Activated T-helper 17 cell treated with anti-CD3 and anti-CD28 coated beads, Interleukin-2, amount 50 U/mL, for 72 hours (primary cell): ENCODE measurements around the gene MINDY2. TPM values are rescaled to one million over a fixed set of nuclear protein-coding genes. Genes with fewer than 3 reads are reported as not detected.

ENCODE experiments used
- ATAC-seq: fragments of 150-1000 bp; cut with Tn5 transposase; replicated peaks from 2 replicates; pipeline ENCODE4 v1.10.0; 2021; ENCODE audit warnings: mild to moderate bottlenecking, moderate library complexity
- H3K27ac Mint-ChIP-seq: one replicate; pipeline ENCODE4 v1.8.0; 2022; ENCODE audit warnings: mixed read lengths
- H3K27me3 Mint-ChIP-seq: one replicate; pipeline ENCODE4 v1.8.0; 2022; ENCODE audit warnings: mixed read lengths
- H3K36me3 Mint-ChIP-seq: one replicate; pipeline ENCODE4 v1.8.0; 2022; ENCODE audit warnings: low read depth, mild to moderate bottlenecking, mixed read lengths
- H3K4me1 Mint-ChIP-seq: one replicate; pipeline ENCODE4 v1.8.0; 2022; ENCODE audit warnings: mixed read lengths
- H3K4me3 Mint-ChIP-seq: one replicate; pipeline ENCODE4 v1.8.0; 2022; ENCODE audit warnings: mild to moderate bottlenecking, mixed read lengths
- H3K9me3 Mint-ChIP-seq: one replicate; pipeline ENCODE4 v1.8.0; 2022; ENCODE audit warnings: mixed read lengths
- total RNA-seq, 2 donors: library from RNA; stranded (reverse); gene quantifications; one replicate each; pipeline ENCODE4 v1.2.3, GENCODE V29; 2022

The MINDY2 gene
- total RNA-seq, 2 donors from 2014 or later, result 17.2 to 33.0 TPM

DNA sequence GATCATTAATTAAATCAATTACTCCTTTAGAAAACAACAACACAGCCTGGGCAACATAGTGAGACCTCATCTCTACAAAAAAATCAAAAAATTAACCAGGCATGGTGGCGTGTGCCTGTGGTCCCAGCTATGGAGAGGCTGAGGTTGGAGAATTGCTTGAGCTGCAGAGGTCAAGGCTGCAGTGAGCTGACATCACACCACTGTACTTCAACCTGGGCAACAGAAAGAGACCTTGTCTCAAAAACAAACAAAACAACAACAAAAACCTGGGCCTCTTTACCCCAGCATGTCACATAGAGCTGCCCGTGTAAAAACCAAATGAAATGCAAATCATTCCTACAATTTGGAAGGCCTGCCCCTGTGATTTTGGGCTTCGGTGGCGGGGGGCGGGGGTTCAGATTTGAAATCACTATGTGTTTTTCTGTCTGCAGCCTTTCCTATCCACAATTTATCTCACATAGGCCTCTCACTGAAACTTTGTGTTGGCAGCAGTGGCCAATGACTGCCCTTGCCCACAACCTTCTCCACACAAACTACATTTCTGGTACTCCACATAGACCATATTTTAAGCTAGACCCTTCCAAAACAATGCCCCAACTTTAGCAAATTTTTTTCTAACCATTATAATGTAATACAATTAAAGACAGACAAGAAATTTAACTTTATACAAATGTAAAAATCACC is 28.1 kb upstream of the MINDY2 start:
- peaks cover 34% of the 10 kb centered on the region for H3K4me1 Mint-ChIP-seq
- H3K4me3 Mint-ChIP-seq, result no peak overlapping the region
- no peak overlapping the region for H3K27ac Mint-ChIP-seq
- H3K27me3 Mint-ChIP-seq, result no peaks in the 10 kb centered on the region
- peaks cover 3% of the 10 kb centered on the region for H3K36me3 Mint-ChIP-seq
- H3K9me3 Mint-ChIP-seq, result no peaks in the 10 kb centered on the region
- no peak for ATAC-seq

DNA sequence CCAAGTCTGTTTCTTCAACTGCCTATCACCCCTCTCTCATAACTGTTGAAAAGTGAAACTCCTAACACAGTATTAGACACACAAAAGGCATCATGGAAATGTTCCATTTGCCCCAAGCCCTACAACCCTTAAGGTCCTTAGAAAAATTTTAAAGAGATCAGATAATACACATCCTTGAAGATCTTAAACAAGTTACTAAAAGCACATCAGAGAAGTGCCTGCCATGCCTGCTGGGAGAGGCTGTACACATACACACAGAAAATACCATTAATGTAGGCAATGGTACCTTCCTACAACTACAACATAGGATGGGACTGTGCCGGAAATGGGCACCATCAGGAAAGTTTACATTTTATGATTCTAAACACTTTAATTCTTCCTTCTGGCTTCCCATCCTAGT is 24.9 kb upstream of the MINDY2 start:
- H3K9me3 Mint-ChIP-seq, result no peaks in the 10 kb centered on the region
- H3K4me1 Mint-ChIP-seq, result peaks cover 29% of the 10 kb centered on the region
- no peaks in the 10 kb centered on the region for H3K27me3 Mint-ChIP-seq
- H3K36me3 Mint-ChIP-seq, result peaks cover 12% of the 10 kb centered on the region
- no peak overlapping the region for H3K27ac Mint-ChIP-seq
- ATAC-seq, result no peak
- H3K4me3 Mint-ChIP-seq, result peak overlapping the region; percentile 46

DNA sequence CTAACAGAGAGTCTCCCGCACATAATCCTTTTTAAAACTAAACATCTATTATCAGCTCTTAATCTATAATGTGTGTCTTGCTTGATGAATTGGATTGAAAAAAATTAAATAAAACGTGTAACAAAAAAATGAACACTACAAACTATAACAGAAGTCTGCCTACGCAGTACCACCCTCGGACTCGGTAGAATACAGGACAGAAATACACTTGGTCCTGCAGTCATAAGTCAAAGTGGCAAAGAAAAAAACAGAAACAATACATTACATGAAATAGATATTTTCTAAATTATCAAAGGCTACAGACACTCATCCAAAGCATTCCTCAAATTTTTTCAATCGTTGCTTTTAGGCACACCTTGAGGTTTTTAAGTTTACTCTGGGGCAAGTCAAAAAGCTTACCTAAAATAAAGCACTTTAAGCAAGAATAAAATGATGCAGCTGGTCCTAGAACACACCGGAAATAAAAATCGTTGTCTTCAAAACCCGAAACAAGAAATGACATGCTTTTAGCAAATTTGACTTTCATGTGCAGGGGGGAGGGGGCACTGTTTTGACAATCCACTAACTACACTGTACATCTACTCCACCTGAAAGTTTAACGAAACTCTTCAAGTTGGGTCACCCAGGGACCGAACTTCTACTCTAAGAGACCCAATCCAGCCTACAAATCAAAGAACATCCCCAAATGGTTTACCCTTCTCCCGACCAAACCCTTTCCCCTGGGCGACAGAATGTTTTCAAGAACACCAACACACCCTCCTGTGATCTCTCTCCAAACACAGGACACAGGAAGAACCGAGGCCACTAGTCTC is 22.9 kb upstream of the MINDY2 start:
- Mint-ChIP-seq H3K27me3 (no peaks in the 10 kb centered on the region), H3K4me1 (peaks cover 22% of the 10 kb centered on the region), H3K4me3 (peak overlapping the region; percentile 97), H3K36me3 (peaks cover 12% of the 10 kb centered on the region), H3K9me3 (no peaks in the 10 kb centered on the region), H3K27ac (peak overlapping the region; percentile 93)
- peak; percentile 4 for ATAC-seq

DNA sequence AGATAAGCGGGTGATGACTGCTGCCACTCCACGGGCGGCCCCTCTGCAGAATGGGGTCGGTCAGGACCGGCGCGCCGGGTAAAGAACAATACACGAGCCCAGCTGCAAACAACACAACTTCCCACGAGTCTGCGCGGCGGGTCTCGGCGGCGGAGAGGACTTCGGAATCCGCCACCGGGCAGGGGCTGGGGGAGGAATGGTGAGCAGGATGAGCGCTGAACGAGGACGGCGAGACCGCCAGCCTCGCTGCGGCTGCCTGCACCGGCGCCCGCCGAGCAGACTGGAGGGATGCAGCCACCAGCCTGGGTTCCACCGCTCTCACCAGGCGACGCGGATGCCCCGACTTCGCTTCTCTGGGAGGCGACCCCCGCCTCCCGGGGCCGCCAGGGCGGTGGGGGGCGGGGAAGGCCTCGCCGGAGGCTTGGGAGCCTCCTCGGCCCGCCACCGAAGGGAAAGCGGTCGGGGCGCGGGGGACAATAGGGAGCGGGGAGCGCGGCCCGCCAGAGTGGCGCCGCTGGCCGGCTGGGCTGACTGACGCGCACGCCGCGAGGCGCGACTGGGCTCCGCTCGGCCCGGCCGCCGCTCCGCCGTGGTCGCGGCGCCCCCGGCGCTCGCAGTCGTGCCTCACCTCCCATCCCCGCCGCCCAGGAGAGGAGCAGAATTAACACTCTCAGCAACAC is 22.1 kb upstream of the MINDY2 start:
- Mint-ChIP-seq H3K4me3 (peak overlapping the region; percentile 97), H3K9me3 (no peaks in the 10 kb centered on the region), H3K36me3 (peaks cover 12% of the 10 kb centered on the region), H3K4me1 (peaks cover 22% of the 10 kb centered on the region), H3K27ac (peak overlapping the region; percentile 94), H3K27me3 (no peaks in the 10 kb centered on the region)
- peak; percentile 29 for ATAC-seq

DNA sequence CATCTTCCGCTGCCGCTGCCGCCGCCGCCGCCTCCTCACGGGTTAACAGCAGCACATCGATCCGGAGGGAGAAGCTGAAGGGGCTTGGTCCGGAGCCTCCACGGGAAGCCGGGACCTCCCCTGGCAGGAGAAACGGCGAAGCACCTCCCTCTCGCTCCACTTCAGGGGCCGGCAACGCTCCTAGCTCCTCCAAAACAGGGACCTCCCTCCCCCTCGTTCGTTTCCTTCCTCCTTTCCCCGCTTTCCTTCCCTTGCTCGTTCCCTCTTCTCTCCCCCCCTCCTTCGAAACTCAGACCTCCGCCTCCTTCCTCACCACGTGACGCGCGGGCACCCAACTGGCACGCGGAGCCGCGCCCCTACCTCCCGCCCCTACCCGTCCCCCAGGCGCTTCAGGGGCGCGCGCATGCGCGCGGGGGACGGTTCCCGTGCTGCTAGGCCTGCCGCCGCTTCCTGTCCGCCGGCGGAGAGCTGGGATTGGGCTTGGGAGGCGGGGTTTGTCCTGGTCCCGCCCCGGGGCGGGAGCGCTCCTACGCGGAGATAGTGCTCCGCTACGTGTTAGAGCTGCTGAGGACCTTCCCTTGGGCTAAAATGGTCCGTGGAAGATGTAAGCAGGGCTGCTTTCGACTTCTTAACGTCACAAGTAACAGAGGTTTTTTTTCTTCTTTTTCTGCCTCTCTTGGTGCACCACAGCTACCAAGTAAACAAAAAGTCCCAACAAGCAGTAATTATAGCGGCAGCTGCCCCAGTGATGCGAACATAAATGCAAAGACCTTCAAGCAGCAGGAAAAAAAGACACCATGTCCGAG is 21.4 kb upstream of the MINDY2 start, which contains the start of gene ADAM10:
TSS of gene ADAM10 (minus strand) at position 176 of the 806 bp plus-strand sequence. CDS start at position 3, 173 bp downstream.
- H3K4me1 Mint-ChIP-seq, result peaks cover 22% of the 10 kb centered on the region
- ATAC-seq, result peak; percentile 93
- H3K4me3 Mint-ChIP-seq, result peak within 1 kb of the TSS; percentile 97
- no peaks in the 10 kb centered on the region for H3K9me3 Mint-ChIP-seq
- H3K36me3 Mint-ChIP-seq, result peaks cover 12% of the 10 kb centered on the region
- H3K27ac Mint-ChIP-seq, result peak within 1 kb of the TSS; percentile 94
- no peaks in the 10 kb centered on the region for H3K27me3 Mint-ChIP-seq

- Mint-ChIP-seq H3K9me3 (no peaks in the 10 kb centered on the region), H3K4me1 (peaks cover 11% of the 10 kb centered on the region), H3K27ac (no peak overlapping the region), H3K36me3 (peaks cover 12% of the 10 kb centered on the region), H3K4me3 (no peak overlapping the region), H3K27me3 (no peaks in the 10 kb centered on the region)
- no peak for ATAC-seq
Observed at GRCh38 chr15:58752716-58753115, 18.4 kb upstream of the MINDY2 start.

DNA sequence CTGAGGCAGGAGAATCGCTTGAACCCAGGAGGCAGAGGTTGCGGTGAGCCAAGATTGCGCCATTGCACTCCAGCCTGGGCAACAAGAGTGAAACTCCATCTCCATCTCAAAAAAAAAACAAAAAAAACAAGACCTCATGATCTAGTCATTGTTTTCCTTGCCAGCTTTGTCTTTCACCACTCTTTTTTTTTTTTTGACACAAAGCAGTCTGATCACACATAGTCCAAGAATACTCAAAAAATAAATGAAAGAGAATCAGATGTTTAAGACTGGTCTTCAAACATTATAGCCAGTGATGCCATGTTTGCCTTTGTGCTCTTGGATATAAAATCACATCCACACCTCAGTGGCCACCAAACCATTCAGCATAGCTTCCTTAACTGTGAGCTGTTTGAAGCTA is 15.8 kb upstream of the MINDY2 start:
- no peaks in the 10 kb centered on the region for H3K9me3 Mint-ChIP-seq
- H3K4me1 Mint-ChIP-seq, result peaks cover 3% of the 10 kb centered on the region
- H3K36me3 Mint-ChIP-seq, result no peaks in the 10 kb centered on the region
- H3K27ac Mint-ChIP-seq, result no peak overlapping the region
- no peak for ATAC-seq
- H3K27me3 Mint-ChIP-seq, result no peaks in the 10 kb centered on the region
- H3K4me3 Mint-ChIP-seq, result no peak overlapping the region

DNA sequence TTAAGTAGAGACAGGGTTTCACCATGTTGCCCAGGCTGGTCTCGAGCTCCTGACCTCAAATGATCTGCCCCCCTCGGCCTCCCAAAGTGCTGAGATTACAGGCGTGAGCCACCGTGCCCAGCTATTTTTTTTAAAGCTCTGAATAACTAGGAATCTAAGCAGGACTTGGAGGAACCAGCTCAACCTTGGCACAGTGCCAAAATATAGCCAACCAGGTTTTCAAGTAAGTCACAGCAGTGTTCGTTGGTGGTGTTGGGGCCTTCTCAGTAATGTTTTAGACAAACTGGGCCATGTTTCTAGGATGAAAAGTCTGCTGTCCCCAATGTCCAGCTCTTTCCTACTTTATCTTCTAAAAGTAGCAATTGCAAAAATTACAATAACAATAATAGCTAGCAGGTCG is 15.1 kb upstream of the MINDY2 start:
- H3K9me3 Mint-ChIP-seq, result no peaks in the 10 kb centered on the region
- no peaks in the 10 kb centered on the region for H3K4me1 Mint-ChIP-seq
- no peak overlapping the region for H3K4me3 Mint-ChIP-seq
- H3K27ac Mint-ChIP-seq, result no peak overlapping the region
- no peaks in the 10 kb centered on the region for H3K27me3 Mint-ChIP-seq
- ATAC-seq, result no peak
- H3K36me3 Mint-ChIP-seq, result no peaks in the 10 kb centered on the region

GRCh38 chr15:58758141-58758540 is 13.0 kb upstream of the MINDY2 start:
- no peaks in the 10 kb centered on the region for H3K4me1 Mint-ChIP-seq
- no peaks in the 10 kb centered on the region for H3K27me3 Mint-ChIP-seq
- H3K9me3 Mint-ChIP-seq, result no peaks in the 10 kb centered on the region
- H3K36me3 Mint-ChIP-seq, result no peaks in the 10 kb centered on the region
- H3K4me3 Mint-ChIP-seq, result no peak overlapping the region
- ATAC-seq, result peak; percentile 53
- no peak overlapping the region for H3K27ac Mint-ChIP-seq

DNA sequence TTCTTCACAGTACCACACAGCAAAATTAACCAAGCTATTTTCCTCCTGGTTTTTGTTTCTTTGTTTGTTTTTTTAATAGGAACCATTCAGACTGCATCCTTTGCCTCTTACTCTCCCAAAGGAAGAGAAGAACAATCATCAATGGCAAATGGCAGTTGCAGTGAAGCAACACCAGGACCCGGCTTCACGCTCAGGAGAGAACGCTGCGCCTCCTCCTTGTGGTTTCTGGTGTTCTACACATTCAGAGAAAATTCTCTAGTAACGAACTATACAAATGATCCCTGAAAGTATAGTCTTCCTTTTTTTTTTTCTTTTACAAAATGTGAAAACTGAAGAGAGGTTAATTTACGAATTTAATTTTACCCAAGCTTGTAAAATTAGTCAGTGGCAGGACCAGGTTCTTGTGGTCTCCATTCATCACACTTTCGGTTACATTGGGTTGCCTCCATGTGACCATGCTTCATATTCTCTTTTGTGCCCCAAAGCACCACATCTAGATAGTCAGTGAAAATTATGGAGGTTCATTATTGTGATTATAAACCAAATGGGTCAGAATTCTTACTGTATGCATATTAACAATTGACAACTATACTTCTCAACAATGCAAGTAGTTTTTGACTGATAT is 10.6 kb upstream of the MINDY2 start:
- no peak overlapping the region for H3K4me3 Mint-ChIP-seq
- no peak overlapping the region for H3K27ac Mint-ChIP-seq
- H3K27me3 Mint-ChIP-seq, result no peaks in the 10 kb centered on the region
- no peaks in the 10 kb centered on the region for H3K36me3 Mint-ChIP-seq
- ATAC-seq, result peak; percentile 39
- H3K4me1 Mint-ChIP-seq, result no peaks in the 10 kb centered on the region
- peaks cover 5% of the 10 kb centered on the region for H3K9me3 Mint-ChIP-seq

GRCh38 chr15:58761010-58761388 is 10.1 kb upstream of the MINDY2 start:
- no peaks in the 10 kb centered on the region for H3K36me3 Mint-ChIP-seq
- peak; percentile 38 for ATAC-seq
- H3K27ac Mint-ChIP-seq, result no peak overlapping the region
- H3K27me3 Mint-ChIP-seq, result no peaks in the 10 kb centered on the region
- H3K9me3 Mint-ChIP-seq, result peaks cover 5% of the 10 kb centered on the region
- no peaks in the 10 kb centered on the region for H3K4me1 Mint-ChIP-seq
- no peak overlapping the region for H3K4me3 Mint-ChIP-seq

DNA sequence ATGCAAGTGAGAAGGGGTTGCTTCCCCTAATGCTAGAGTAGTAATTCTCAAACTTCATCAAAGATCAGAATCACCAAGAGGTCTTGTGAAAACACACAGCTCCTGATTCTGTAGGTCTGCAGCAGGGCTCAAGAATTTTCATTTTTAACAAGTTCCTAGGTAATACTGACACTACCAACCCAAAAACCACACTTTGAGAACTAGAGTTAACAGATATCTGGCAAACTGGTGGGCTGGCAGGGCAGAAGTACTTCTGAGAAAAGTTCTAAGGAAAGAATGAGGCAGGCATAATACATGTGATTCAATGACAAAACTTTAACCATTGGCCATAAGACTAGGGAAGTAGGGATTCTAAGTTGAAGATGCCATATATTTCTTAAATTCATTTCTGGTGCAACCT is 8.8 kb upstream of the MINDY2 start:
- no peaks in the 10 kb centered on the region for H3K27me3 Mint-ChIP-seq
- ATAC-seq, result no peak
- H3K4me1 Mint-ChIP-seq, result no peaks in the 10 kb centered on the region
- H3K27ac Mint-ChIP-seq, result no peak overlapping the region
- peaks cover 8% of the 10 kb centered on the region for H3K9me3 Mint-ChIP-seq
- H3K4me3 Mint-ChIP-seq, result no peak overlapping the region
- H3K36me3 Mint-ChIP-seq, result no peaks in the 10 kb centered on the region

GRCh38 chr15:58762731-58763130 is 8.4 kb upstream of the MINDY2 start:
- no peak overlapping the region for H3K4me3 Mint-ChIP-seq
- H3K27ac Mint-ChIP-seq, result no peak overlapping the region
- H3K9me3 Mint-ChIP-seq, result peaks cover 8% of the 10 kb centered on the region
- no peaks in the 10 kb centered on the region for H3K36me3 Mint-ChIP-seq
- no peaks in the 10 kb centered on the region for H3K4me1 Mint-ChIP-seq
- H3K27me3 Mint-ChIP-seq, result no peaks in the 10 kb centered on the region
- ATAC-seq, result no peak

DNA sequence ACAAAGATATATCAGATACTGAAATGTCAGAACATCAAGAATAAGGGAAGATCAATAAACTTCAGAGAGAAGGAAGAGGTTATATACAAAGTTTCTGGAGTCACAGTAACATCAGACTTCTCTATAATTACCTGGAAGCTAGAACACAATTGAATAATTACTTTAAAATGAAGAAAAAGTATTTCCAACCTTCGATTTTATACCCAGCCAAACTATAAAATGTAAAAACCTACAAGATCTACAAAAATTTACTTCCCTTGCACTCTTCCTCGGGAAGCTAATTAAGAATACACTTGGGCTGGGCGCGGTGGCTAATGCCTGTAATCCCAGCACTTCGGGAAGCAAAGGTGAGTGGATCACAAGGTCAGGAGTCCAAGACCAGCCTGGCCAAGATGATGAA is 6.6 kb upstream of the MINDY2 start:
- no peaks in the 10 kb centered on the region for H3K36me3 Mint-ChIP-seq
- peaks cover 8% of the 10 kb centered on the region for H3K9me3 Mint-ChIP-seq
- ATAC-seq, result no peak
- H3K4me3 Mint-ChIP-seq, result no peak overlapping the region
- H3K27me3 Mint-ChIP-seq, result no peaks in the 10 kb centered on the region
- no peak overlapping the region for H3K27ac Mint-ChIP-seq
- H3K4me1 Mint-ChIP-seq, result no peaks in the 10 kb centered on the region
